K562 (cell line): Measurements from ENCODE around the gene ZNF391. TPM values are rescaled to one million over a fixed set of nuclear protein-coding genes. Genes with fewer than 3 reads are reported as not detected.
A peak's percentile ranks its signal among the peaks of the same experiment; 100 is the strongest.

Source experiments
- COPS2 ChIP-seq: fragments of 450-650 bp; conservative IDR thresholded peaks from 2 replicates; pipeline ENCODE4 v1.6.1; 2016; ENCODE audit warnings: mild to moderate bottlenecking, moderate library complexity
- EGR1 ChIP-seq: fragments of 450-650 bp; conservative IDR thresholded peaks from 2 replicates; pipeline ENCODE4 v1.6.1; 2017; ENCODE audit warnings: mild to moderate bottlenecking
- GABPA ChIP-seq: fragments of 200-800 bp; sonication (Bioruptor generic); conservative IDR thresholded peaks from 2 replicates; pipeline ENCODE4 v1.6.1; 2016; ENCODE audit warnings: low read depth, missing genetic modification characterization, missing compliant biosample characterization
- HDAC3 ChIP-seq: fragments of 450-650 bp; IDR thresholded peaks from 2 replicates; pipeline ENCODE4 v1.6.1; 2018; ENCODE audit warnings: borderline replicate concordance, mild to moderate bottlenecking, moderate library complexity; ENCODE audit not compliant: partially characterized antibody
- MAFG ChIP-seq: fragments of 450-650 bp; conservative IDR thresholded peaks from 2 replicates; pipeline ENCODE4 v1.6.1; 2016; ENCODE audit warnings: missing genetic modification characterization, missing compliant biosample characterization
- MAZ ChIP-seq, 2 experiments: fragments of 450-650 bp in 1 of 2; sonication (generic) in 1 of 2; formaldehyde crosslinking; IDR thresholded peaks in 1 of 2; conservative IDR thresholded peaks in 1 of 2; 2 replicates each; pipeline versions ENCODE4 v1.4.0 to v1.5.0; 2020; ENCODE audit warnings: mild to moderate bottlenecking in 1 of 2, missing genetic modification reagents in 1 of 2
- NR1H2 ChIP-seq: sonication (generic); formaldehyde crosslinking; IDR thresholded peaks from 2 replicates; pipeline ENCODE4 v1.4.0; 2020; ENCODE audit warnings: mild to moderate bottlenecking, missing genetic modification reagents
- ZBTB11 ChIP-seq, 3 experiments: fragments of 200-800 bp in 1 of 3; fragments of 250-450 bp in 1 of 3; fragments of 450-650 bp in 1 of 3; sonication (Bioruptor Pico) in 1 of 3; sonication (Bioruptor generic) in 1 of 3; formaldehyde crosslinking in 1 of 3; IDR thresholded peaks; 2 replicates each; pipeline versions ENCODE4 v1.6.1 to v1.8.0; 2016 to 2022; ENCODE audit warnings: mild to moderate bottlenecking in 2 of 3, missing genetic modification characterization in 2 of 3, missing compliant biosample characterization in 1 of 3, moderate library complexity in 1 of 3
- ZNF561 ChIP-seq: fragments of 450-650 bp; formaldehyde crosslinking; conservative IDR thresholded peaks from 2 replicates; pipeline ENCODE4 v1.4.0; 2020; ENCODE audit warnings: mild to moderate bottlenecking, moderate library complexity
- polyA plus RNA-seq, 8 experiments: library from polyadenylated mRNA; depleted of rRNA in 4 of 8; stranded (reverse) in 5 of 8; unstranded in 3 of 8; fragments of >200 nt; fragmentation: Nextera tagmentation in 2 of 8; fragmentation: Illumina TruSeq in 1 of 8; extraction: Ambion mirVana in 2 of 8; extraction: Trizol in 1 of 8; gene quantifications; 2 replicates each; pipeline versions ENCODE4 v1.2.1 to v1.2.3, GENCODE V29; 2011 to 2014; ENCODE audit warnings: inconsistent platforms in 1 of 8, missing spikeins in 1 of 8
- total RNA-seq, 7 experiments: library from RNA; depleted of rRNA in 6 of 7; stranded (reverse); fragments of >200 nt in 6 of 7; fragmentation: Illumina TruSeq in 2 of 7; extraction: Trizol in 2 of 7; gene quantifications; 2 replicates each; pipeline versions ENCODE4 v1.2.1 to v1.2.3, GENCODE V29; 2011 to 2021; ENCODE audit warnings: low replicate concordance in 1 of 7
- TF ChIP-seq, protein P1 (sequence below): fragments of 250-450 bp; sonication (Bioruptor Pico); IDR thresholded peaks from 2 replicates; pipeline ENCODE4 v1.4.0; 2020
- TF ChIP-seq, protein P2 (sequence below), 2 experiments: fragments of 450-650 bp in 1 of 2; sonication (generic) in 1 of 2; formaldehyde crosslinking; conservative IDR thresholded peaks; 2 replicates each; pipeline versions ENCODE4 v1.4.0 to v1.8.1; 2020 to 2022; ENCODE audit warnings: mild to moderate bottlenecking in 1 of 2, missing genetic modification reagents in 1 of 2
- TF ChIP-seq, protein P3 (sequence below): IDR thresholded peaks from 2 replicates; pipeline ENCODE4 v1.6.1; 2011; ENCODE audit not compliant: insufficient read length; ENCODE audit errors: extremely low read depth

Gene ZNF391
- total and polyA plus RNA-seq, 9 of the 15 experiments (the other 6 are each of a cell fraction or from before 2014, with no cell fraction given) = 2.3 to 10.1 (median 5.8) TPM

GRCh38 chr6:27388293-27389197 is at the start of gene ZNF391 (continued):
- TF ChIP-seq, protein P1, sequence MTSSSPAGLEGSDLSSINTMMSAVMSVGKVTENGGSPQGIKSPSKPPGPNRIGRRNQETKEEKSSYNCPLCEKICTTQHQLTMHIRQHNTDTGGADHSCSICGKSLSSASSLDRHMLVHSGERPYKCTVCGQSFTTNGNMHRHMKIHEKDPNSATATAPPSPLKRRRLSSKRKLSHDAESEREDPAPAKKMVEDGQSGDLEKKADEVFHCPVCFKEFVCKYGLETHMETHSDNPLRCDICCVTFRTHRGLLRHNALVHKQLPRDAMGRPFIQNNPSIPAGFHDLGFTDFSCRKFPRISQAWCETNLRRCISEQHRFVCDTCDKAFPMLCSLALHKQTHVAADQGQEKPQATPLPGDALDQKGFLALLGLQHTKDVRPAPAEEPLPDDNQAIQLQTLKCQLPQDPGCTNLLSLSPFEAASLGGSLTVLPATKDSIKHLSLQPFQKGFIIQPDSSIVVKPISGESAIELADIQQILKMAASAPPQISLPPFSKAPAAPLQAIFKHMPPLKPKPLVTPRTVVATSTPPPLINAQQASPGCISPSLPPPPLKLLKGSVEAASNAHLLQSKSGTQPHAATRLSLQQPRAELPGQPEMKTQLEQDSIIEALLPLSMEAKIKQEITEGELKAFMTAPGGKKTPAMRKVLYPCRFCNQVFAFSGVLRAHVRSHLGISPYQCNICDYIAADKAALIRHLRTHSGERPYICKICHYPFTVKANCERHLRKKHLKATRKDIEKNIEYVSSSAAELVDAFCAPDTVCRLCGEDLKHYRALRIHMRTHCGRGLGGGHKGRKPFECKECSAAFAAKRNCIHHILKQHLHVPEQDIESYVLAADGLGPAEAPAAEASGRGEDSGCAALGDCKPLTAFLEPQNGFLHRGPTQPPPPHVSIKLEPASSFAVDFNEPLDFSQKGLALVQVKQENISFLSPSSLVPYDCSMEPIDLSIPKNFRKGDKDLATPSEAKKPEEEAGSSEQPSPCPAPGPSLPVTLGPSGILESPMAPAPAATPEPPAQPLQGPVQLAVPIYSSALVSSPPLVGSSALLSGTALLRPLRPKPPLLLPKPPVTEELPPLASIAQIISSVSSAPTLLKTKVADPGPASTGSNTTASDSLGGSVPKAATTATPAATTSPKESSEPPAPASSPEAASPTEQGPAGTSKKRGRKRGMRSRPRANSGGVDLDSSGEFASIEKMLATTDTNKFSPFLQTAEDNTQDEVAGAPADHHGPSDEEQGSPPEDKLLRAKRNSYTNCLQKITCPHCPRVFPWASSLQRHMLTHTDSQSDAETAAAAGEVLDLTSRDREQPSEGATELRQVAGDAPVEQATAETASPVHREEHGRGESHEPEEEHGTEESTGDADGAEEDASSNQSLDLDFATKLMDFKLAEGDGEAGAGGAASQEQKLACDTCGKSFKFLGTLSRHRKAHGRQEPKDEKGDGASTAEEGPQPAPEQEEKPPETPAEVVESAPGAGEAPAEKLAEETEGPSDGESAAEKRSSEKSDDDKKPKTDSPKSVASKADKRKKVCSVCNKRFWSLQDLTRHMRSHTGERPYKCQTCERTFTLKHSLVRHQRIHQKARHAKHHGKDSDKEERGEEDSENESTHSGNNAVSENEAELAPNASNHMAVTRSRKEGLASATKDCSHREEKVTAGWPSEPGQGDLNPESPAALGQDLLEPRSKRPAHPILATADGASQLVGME (CRISPR knock-in tag) = peak; percentile 92
- peak; percentile 91 for TF ChIP-seq GABPA (tag)
- TF ChIP-seq, protein P2, sequence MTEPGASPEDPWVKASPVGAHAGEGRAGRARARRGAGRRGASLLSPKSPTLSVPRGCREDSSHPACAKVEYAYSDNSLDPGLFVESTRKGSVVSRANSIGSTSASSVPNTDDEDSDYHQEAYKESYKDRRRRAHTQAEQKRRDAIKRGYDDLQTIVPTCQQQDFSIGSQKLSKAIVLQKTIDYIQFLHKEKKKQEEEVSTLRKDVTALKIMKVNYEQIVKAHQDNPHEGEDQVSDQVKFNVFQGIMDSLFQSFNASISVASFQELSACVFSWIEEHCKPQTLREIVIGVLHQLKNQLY (CRISPR knock-in tag; conservative IDR thresholded peaks at IDR 0.05) = no peak
- TF ChIP-seq, protein P3, sequence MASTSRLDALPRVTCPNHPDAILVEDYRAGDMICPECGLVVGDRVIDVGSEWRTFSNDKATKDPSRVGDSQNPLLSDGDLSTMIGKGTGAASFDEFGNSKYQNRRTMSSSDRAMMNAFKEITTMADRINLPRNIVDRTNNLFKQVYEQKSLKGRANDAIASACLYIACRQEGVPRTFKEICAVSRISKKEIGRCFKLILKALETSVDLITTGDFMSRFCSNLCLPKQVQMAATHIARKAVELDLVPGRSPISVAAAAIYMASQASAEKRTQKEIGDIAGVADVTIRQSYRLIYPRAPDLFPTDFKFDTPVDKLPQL = no peak
- TF ChIP-seq EGR1 = no peak
- TF ChIP-seq ZNF561 (CRISPR knock-in tag) = no peak
- TF ChIP-seq MAZ (CRISPR knock-in tag; conservative IDR thresholded peaks at IDR 0.05 in 1 of 2, IDR thresholded peaks at IDR 0.05 in 1 of 2) = peak; percentile 84 to 93
- TF ChIP-seq COPS2 = no peak
- no peak for TF ChIP-seq NR1H2 (CRISPR knock-in tag)
- TF ChIP-seq ZBTB11 (CRISPR knock-in tag; IDR thresholded peaks at IDR 0.05) = peak; percentile 97 to 100 (median 98)
- peak; percentile 75 for TF ChIP-seq HDAC3
- TF ChIP-seq MAFG (tag) = no peak
